H9 (cell line): Measurements from ENCODE around the gene KCNH4. TPM values are rescaled to one million over a fixed set of nuclear protein-coding genes. Genes with fewer than 3 reads are reported as not detected.

Source experiments
- DNase-seq: peaks from one replicate; pipeline ENCODE4 v3.0.0-alpha.2; 2017
- H2AFZ ChIP-seq: one replicate; pipeline ENCODE4 v1.6.1; 2013; ENCODE audit warnings: mild to moderate bottlenecking, low read length, control low read depth, moderate library complexity
- H2AK5ac ChIP-seq: 2 replicates; pipeline ENCODE4 v1.6.1; 2013; ENCODE audit warnings: low read length, control low read depth, mixed read lengths; ENCODE audit not compliant: insufficient read length
- H2BK120ac ChIP-seq: one replicate; pipeline ENCODE4 v1.6.1; 2013; ENCODE audit warnings: low read depth, mild to moderate bottlenecking, low read length, control low read depth, inconsistent platforms; ENCODE audit not compliant: poor library complexity, severe bottlenecking
- H2BK12ac ChIP-seq: 2 replicates; pipeline ENCODE4 v1.6.1; 2013; ENCODE audit warnings: low read length, control low read depth, mixed read lengths, low read depth; ENCODE audit not compliant: insufficient read length
- H2BK15ac ChIP-seq: 2 replicates; pipeline ENCODE4 v1.6.1; 2013; ENCODE audit warnings: low read depth, low read length, control low read depth
- H2BK20ac ChIP-seq: one replicate; pipeline ENCODE4 v1.6.1; 2013; ENCODE audit warnings: low read depth, mild to moderate bottlenecking, low read length, control low read depth, inconsistent platforms; ENCODE audit not compliant: poor library complexity, severe bottlenecking
- H2BK5ac ChIP-seq: 2 replicates; pipeline ENCODE4 v1.6.1; 2013; ENCODE audit warnings: low read length, control low read depth, mixed read lengths; ENCODE audit not compliant: insufficient read length
- H3K14ac ChIP-seq: 2 replicates; pipeline ENCODE4 v1.6.1; 2013; ENCODE audit warnings: low read length, control low read depth; ENCODE audit not compliant: insufficient read depth
- H3K18ac ChIP-seq: 2 replicates; pipeline ENCODE4 v1.6.1; 2013; ENCODE audit warnings: low read depth, mild to moderate bottlenecking, mixed read lengths, low read length, control low read depth; ENCODE audit not compliant: insufficient read length
- H3K23ac ChIP-seq: 2 replicates; pipeline ENCODE4 v1.6.1; 2013; ENCODE audit warnings: low read length, control low read depth, mixed read lengths, low read depth; ENCODE audit not compliant: insufficient read length
- H3K23me2 ChIP-seq: 2 replicates; pipeline ENCODE4 v1.6.1; 2013; ENCODE audit warnings: low read depth, mild to moderate bottlenecking, mixed read lengths, low read length, control low read depth; ENCODE audit not compliant: insufficient read length, poor library complexity, severe bottlenecking
- H3K27ac ChIP-seq: 2 replicates; pipeline ENCODE4 v1.5.1; 2013; ENCODE audit warnings: low read length, control low read depth, mixed read lengths, low read depth; ENCODE audit not compliant: insufficient read length
- H3K27me3 ChIP-seq: 2 replicates; pipeline ENCODE4 v1.6.1; 2013; ENCODE audit warnings: low read length, control low read depth, inconsistent platforms; ENCODE audit not compliant: insufficient read depth
- H3K4ac ChIP-seq: 2 replicates; pipeline ENCODE4 v1.6.1; 2013; ENCODE audit warnings: low read depth, mild to moderate bottlenecking, control low read depth, inconsistent platforms, low read length, moderate library complexity
- H3K4me1 ChIP-seq: 2 replicates; pipeline ENCODE4 v1.6.1; 2013; ENCODE audit warnings: low read length, control low read depth, inconsistent platforms; ENCODE audit not compliant: insufficient read depth
- H3K4me2 ChIP-seq: 2 replicates; pipeline ENCODE4 v1.6.1; 2013; ENCODE audit warnings: low read length, control low read depth, mixed read lengths; ENCODE audit not compliant: insufficient read length, insufficient read depth
- H3K56ac ChIP-seq: 2 replicates; pipeline ENCODE4 v1.6.1; 2013; ENCODE audit warnings: low read depth, mild to moderate bottlenecking, mixed read lengths, low read length, control low read depth; ENCODE audit not compliant: insufficient read length
- H3K79me1 ChIP-seq: 2 replicates; pipeline ENCODE4 v1.6.1; 2013; ENCODE audit warnings: low read depth, mild to moderate bottlenecking, moderate library complexity, low read length, control low read depth, inconsistent platforms; ENCODE audit not compliant: insufficient read depth, poor library complexity, severe bottlenecking
- H3K79me2 ChIP-seq: 2 replicates; pipeline ENCODE4 v1.6.1; 2013; ENCODE audit warnings: low read length, control low read depth, inconsistent platforms; ENCODE audit not compliant: insufficient read depth
- H3K9ac ChIP-seq: 2 replicates; pipeline ENCODE4 v1.6.1; 2013; ENCODE audit warnings: low read length, control low read depth, mixed read lengths; ENCODE audit not compliant: insufficient read length; ENCODE audit errors: extremely low read depth
- H3K9me3 ChIP-seq: one replicate; pipeline ENCODE4 v1.6.1; 2013; ENCODE audit warnings: low read depth, low read length, inconsistent platforms; ENCODE audit not compliant: control insufficient read depth
- H3T11ph ChIP-seq: one replicate; pipeline ENCODE4 v1.6.1; 2013; ENCODE audit warnings: mild to moderate bottlenecking, low read length, control low read depth, inconsistent platforms
- H4K20me1 ChIP-seq: one replicate; pipeline ENCODE4 v1.6.1; 2013; ENCODE audit not compliant: control insufficient read depth, insufficient read length, insufficient read depth
- H4K5ac ChIP-seq: 2 replicates; pipeline ENCODE4 v1.6.1; 2013; ENCODE audit warnings: low read depth, mild to moderate bottlenecking, mixed read lengths, low read length, control low read depth; ENCODE audit not compliant: insufficient read length
- H4K8ac ChIP-seq: replicated peaks from 2 replicates; pipeline ENCODE4 v1.6.1; 2013; ENCODE audit warnings: low read length, control low read depth, mixed read lengths, low read depth; ENCODE audit not compliant: insufficient read length
- H4K91ac ChIP-seq: 2 replicates; pipeline ENCODE4 v1.6.1; 2013; ENCODE audit warnings: low read depth, mild to moderate bottlenecking, moderate library complexity, mixed read lengths, low read length, control low read depth; ENCODE audit not compliant: insufficient read length
- H3K27ac Mint-ChIP-seq, 3 experiments: 2 replicates in 2 of 3; 3 replicates in 1 of 3; pipeline ENCODE4 v1.8.0; 2020 to 2021; ENCODE audit warnings: mixed read lengths in 3 of 3, mild to moderate bottlenecking in 1 of 3, moderate library complexity in 1 of 3
- H3K27me3 Mint-ChIP-seq: 2 replicates; pipeline ENCODE4 v1.8.0; 2021; ENCODE audit warnings: low read depth, mild to moderate bottlenecking, moderate library complexity, mixed read lengths
- H3K36me3 Mint-ChIP-seq, 3 experiments: 2 replicates in 2 of 3; 3 replicates in 1 of 3; pipeline ENCODE4 v1.8.0; 2020 to 2021; ENCODE audit warnings: low read depth in 3 of 3, mixed read lengths in 3 of 3; ENCODE audit not compliant: insufficient read depth in 1 of 3
- H3K4me1 Mint-ChIP-seq, 2 experiments: 2 replicates each; pipeline ENCODE4 v1.8.0; 2020; ENCODE audit warnings: mixed read lengths in 2 of 2
- H3K4me3 Mint-ChIP-seq, 2 experiments: 2 replicates in 1 of 2; 3 replicates in 1 of 2; pipeline ENCODE4 v1.8.0; 2020 to 2021; ENCODE audit warnings: mild to moderate bottlenecking in 2 of 2, mixed read lengths in 2 of 2, moderate library complexity in 1 of 2
- H3K9me3 Mint-ChIP-seq, 2 experiments: 2 replicates in 1 of 2; 3 replicates in 1 of 2; pipeline ENCODE4 v1.8.0; 2020; ENCODE audit warnings: mild to moderate bottlenecking in 2 of 2, mixed read lengths in 2 of 2, moderate library complexity in 1 of 2
- CTCF ChIP-seq: fragments of 200-600 bp; sonication (generic); conservative IDR thresholded peaks from 3 replicates; pipeline ENCODE4 v1.8.0; 2021; ENCODE audit warnings: antibody characterized with exemption, mild to moderate bottlenecking
- WGBS: extraction: QIAGEN DNeasy Blood & Tissue Kit; methylation state at CpG from one replicate; pipeline ENCODE4 v1.1.7; 2013; ENCODE audit warnings: missing lambda C conversion rate, low lambda C conversion rate, mixed read lengths; ENCODE audit not compliant: insufficient read length; ENCODE audit errors: extremely low coverage; 5-methylcytosine and 5-hydroxymethylcytosine counted together
- total RNA-seq: library from RNA; stranded (reverse); gene quantifications from 2 replicates; pipeline ENCODE4 v1.2.1, GENCODE V29; 2021

Gene KCNH4
- total RNA-seq, 1 experiment from 2014 or later: not detected

- no peaks in the 10 kb centered on the region for H3K9me3 ChIP-seq
- H2BK5ac ChIP-seq: no peak overlapping the region
- no peak overlapping the region for H3K14ac ChIP-seq
- no peak for TF ChIP-seq CTCF
- no peak overlapping the region for H3K4me2 ChIP-seq
- no peaks in the 10 kb centered on the region for H4K20me1 ChIP-seq
- H3K9me3 Mint-ChIP-seq: no peaks in the 10 kb centered on the region
- peak overlapping the region in 1 of 3 experiments; percentile 35; a peak in 1 of 7 replicates for H3K27ac Mint-ChIP-seq
- DNase-seq: no peak
- no peak overlapping the region for H3K18ac ChIP-seq
- no peak overlapping the region for H2AFZ ChIP-seq
- H3K23ac ChIP-seq: no peak overlapping the region
- no peak overlapping the region for H3K9ac ChIP-seq
- H3K27me3 Mint-ChIP-seq: no peaks in the 10 kb centered on the region
- H4K91ac ChIP-seq: no peak overlapping the region
- no peaks in the 10 kb centered on the region for H3K79me2 ChIP-seq
- H2AK5ac ChIP-seq: no peak overlapping the region
- H3K79me1 ChIP-seq: no peaks in the 10 kb centered on the region
- no peak overlapping the region for H3T11ph ChIP-seq
- no peak overlapping the region for H2BK12ac ChIP-seq
- H2BK15ac ChIP-seq: no peak overlapping the region
- peaks cover 14 to 19% of the 10 kb centered on the region in 2 experiments for H3K4me1 Mint-ChIP-seq
- H3K27ac ChIP-seq: no peak overlapping the region
- no peak overlapping the region; a peak in 1 of 5 replicates for H3K4me3 Mint-ChIP-seq
- no peaks in the 10 kb centered on the region for H3K36me3 Mint-ChIP-seq
- H3K4me1 ChIP-seq: no peaks in the 10 kb centered on the region
- no peak overlapping the region for H2BK20ac ChIP-seq
- H3K23me2 ChIP-seq: peaks cover 3% of the 10 kb centered on the region
- no peak overlapping the region for H2BK120ac ChIP-seq
- H4K5ac ChIP-seq: no peak overlapping the region
- no CpG with 5 or more reads among the region's 23 CpGs for WGBS
- no peak overlapping the region for H4K8ac ChIP-seq
- H3K27me3 ChIP-seq: no peaks in the 10 kb centered on the region
- H3K4ac ChIP-seq: no peak overlapping the region
- H3K56ac ChIP-seq: no peak overlapping the region
These were observed 11.5 kb upstream of the KCNH4 start for GRCh38 chr17:42192189-42193126.
